Endothelial cell of umbilical vein (primary cell): ENCODE data around the gene SLC25A46.

ENCODE experiments used
- EZH2 ChIP-seq: IDR thresholded peaks from 2 replicates; pipeline ENCODE4 v1.6.1; 2012; ENCODE audit warnings: borderline replicate concordance, low read depth, mild to moderate bottlenecking, moderate library complexity, low read length, inconsistent platforms; ENCODE audit not compliant: severe bottlenecking
- FOS ChIP-seq: IDR thresholded peaks from 2 replicates; pipeline ENCODE4 v1.6.1; 2011; ENCODE audit warnings: mild to moderate bottlenecking, low read length, moderate library complexity, borderline replicate concordance; ENCODE audit not compliant: insufficient read depth
- JUN ChIP-seq: IDR thresholded peaks from 2 replicates; pipeline ENCODE4 v1.6.1; 2011; ENCODE audit warnings: borderline replicate concordance, low read depth; ENCODE audit not compliant: insufficient read length, insufficient read depth
- POLR2A ChIP-seq: IDR thresholded peaks from 2 replicates; pipeline ENCODE4 v1.6.1; 2012; ENCODE audit warnings: low read depth, mild to moderate bottlenecking, control low read depth, low read length
- POLR2AphosphoS5 ChIP-seq: IDR thresholded peaks from 2 replicates; pipeline ENCODE4 v1.6.1; 2012; ENCODE audit warnings: low read depth, mild to moderate bottlenecking, control low read depth, low read length, moderate library complexity; ENCODE audit not compliant: insufficient read depth
- TF ChIP-seq, protein P1 (sequence below), 2 donors: IDR thresholded peaks; 1 replicate in 1 of 2; 2 replicates in 1 of 2; pipeline ENCODE4 v1.5.1; 2011; ENCODE audit warnings: low read length in 2 of 2, mild to moderate bottlenecking in 2 of 2, moderate library complexity in 2 of 2, control low read depth in 1 of 2, inconsistent platforms in 1 of 2, low read depth in 1 of 2; ENCODE audit not compliant: insufficient read depth in 1 of 2; ENCODE audit errors: extremely low read depth in 1 of 2
- TF ChIP-seq, protein P2 (sequence below): IDR thresholded peaks from 2 replicates; pipeline ENCODE4 v1.6.1; 2011; ENCODE audit not compliant: insufficient read depth, insufficient read length

DNA sequence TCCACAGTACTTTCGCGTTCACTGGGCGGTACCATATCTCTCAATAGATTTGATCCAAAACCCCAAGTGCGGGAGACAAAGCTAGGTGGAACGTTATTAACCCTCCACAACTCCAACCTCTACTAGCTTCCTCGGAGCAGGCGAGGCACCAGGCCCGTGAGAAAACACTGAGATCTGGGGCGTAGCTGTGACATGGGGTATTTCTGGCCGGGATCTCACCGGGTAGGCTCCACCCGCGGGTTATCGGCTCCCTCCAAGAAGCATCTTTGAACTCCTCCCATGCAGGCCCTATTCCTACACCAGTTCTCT is 350 bp upstream of the SLC25A46 start:
- TF ChIP-seq EZH2, result no peak
- no peak for TF ChIP-seq POLR2AphosphoS5
- TF ChIP-seq, protein P1, sequence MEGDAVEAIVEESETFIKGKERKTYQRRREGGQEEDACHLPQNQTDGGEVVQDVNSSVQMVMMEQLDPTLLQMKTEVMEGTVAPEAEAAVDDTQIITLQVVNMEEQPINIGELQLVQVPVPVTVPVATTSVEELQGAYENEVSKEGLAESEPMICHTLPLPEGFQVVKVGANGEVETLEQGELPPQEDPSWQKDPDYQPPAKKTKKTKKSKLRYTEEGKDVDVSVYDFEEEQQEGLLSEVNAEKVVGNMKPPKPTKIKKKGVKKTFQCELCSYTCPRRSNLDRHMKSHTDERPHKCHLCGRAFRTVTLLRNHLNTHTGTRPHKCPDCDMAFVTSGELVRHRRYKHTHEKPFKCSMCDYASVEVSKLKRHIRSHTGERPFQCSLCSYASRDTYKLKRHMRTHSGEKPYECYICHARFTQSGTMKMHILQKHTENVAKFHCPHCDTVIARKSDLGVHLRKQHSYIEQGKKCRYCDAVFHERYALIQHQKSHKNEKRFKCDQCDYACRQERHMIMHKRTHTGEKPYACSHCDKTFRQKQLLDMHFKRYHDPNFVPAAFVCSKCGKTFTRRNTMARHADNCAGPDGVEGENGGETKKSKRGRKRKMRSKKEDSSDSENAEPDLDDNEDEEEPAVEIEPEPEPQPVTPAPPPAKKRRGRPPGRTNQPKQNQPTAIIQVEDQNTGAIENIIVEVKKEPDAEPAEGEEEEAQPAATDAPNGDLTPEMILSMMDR (IDR thresholded peaks at IDR 0.05; ENCODE audit: extremely low read depth in 1 of 2, insufficient read depth in 1 of 2, low read depth in 1 of 2, low read length in 2 of 2), result no peak
- no peak for TF ChIP-seq POLR2A
- no peak for TF ChIP-seq JUN
- no peak for TF ChIP-seq FOS
- TF ChIP-seq, protein P2, sequence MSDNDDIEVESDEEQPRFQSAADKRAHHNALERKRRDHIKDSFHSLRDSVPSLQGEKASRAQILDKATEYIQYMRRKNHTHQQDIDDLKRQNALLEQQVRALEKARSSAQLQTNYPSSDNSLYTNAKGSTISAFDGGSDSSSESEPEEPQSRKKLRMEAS, result no peak
